ENCODE results near the gene LCE2B.

DNA sequence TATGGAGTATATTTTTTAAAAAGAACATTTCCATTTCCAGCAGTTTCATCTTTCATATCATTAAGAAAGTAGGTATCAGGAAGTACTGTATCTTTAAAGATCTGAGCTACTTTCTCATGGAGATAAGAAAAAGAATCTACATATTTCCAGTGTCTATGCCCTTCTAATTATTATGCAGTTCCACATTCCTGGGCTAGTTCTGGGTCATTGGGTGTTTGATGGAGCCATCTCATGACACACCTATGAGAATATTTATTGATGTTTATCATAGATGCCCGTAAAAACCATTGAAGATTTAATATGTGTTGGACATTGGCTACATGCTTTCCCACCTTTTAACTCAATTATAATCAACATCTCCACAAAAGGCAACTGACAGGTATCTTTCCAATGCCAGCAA, 43.1 kb downstream of the LCE2B start:
- TF ChIP-seq CTCF (IDR thresholded peaks at IDR 0.05) = no peak
- TF ChIP-seq POLR2A (IDR thresholded peaks at IDR 0.05) = no peak

Data from lower leg skin (tissue), 3 donors.